Fibroblast of peridontal ligament (primary cell): ENCODE measurements around the gene PRDM10.
"Not testable (repeated sequence)": the region's sequence is repeated elsewhere in the genome, so short reads cannot be mapped to it uniquely, and the experiment has no call there.

ENCODE experiments used
- DNase-seq: peaks from one replicate; pipeline ENCODE4 v3.0.0-alpha.2; 2010; ENCODE audit errors: extremely low read depth

The PRDM10 gene

DNA sequence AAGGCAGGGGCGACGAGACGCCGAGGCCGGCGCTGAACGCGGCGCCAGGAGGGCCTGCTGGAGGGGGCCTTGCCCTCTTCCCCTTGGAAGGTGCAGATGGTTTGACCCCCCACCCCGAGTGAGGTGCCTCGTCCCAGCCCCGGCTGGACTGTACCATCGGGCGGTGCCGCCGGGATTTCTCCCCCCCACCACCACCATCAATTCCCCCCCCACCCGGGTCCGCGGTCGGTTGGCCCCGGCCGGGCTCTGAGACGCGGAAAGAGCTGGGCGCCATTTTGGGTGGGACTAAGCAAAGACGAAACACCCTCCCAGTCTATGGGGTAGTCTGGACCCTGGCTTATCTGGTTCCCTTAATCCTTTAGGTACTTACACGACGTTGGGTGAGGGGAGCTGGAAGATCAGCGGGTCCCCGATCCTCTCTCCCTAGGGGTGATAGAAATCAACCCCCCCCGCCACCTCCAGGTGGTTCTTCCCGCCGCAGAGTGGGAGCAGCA is at the start of gene PRDM10:
PRDM10 (minus strand) TSS at position 484 of the 494 bp plus-strand sequence. CDS start 41,871 bp downstream, outside the sequence.
- peak; percentile 91 for DNase-seq

GRCh38 chr11:130051082-130051481 is 48.4 kb upstream of the PRDM10 start:
- peak; percentile 83 for DNase-seq

- DNase-seq: peak; percentile 73
These were observed 47.6 kb upstream of the PRDM10 start for GRCh38 chr11:130050257-130050656.

- peak; percentile 26 for DNase-seq
These were observed 46.7 kb upstream of the PRDM10 start for GRCh38 chr11:130049328-130049771.

- no peak for DNase-seq
These were observed 44.5 kb upstream of the PRDM10 start for GRCh38 chr11:130047141-130047540.

DNA sequence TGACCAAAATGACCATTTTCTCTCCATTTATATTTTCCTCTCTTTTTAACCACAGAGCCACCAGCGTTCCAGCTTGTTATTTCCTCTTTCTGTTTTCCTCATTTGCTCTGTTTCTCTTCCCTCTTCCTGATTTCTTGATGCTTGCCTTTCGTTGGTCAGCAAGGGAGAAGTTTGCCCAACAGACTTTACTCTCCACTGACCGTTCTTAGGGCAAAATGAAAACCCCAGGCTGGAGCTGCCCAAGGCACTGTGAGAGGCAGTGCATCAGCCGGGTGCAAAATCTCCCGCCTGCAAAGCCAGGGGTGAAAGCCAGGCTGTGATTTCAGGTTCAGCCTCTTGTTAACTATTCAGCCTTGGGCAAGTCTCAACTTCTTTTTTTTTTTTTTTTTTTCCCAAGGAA is 40.9 kb upstream of the PRDM10 start:
- no peak for DNase-seq

DNA sequence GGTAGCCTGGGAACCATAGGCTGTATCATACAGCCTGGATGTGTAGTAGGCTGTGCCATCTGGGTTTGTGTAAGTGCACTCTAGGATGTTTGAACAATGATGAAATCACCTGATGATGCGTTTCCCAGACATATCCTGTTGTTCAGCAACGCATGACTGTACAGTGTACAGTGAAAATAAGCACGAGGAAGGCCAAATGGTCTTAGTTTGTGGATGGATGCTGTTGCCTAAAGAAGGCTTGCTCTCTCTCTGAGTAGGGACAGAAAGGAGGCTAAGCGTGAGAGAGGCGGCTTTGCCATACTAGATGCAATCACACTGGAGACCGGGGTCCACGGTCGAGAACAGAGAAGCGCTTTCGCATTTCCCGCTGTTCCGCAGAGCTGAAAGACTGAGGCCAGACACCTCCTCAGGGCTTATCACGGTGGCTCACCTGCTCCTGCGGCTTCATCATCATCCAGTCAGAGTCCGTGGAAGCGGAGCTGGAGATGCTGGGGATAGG is 39.5 kb upstream of the PRDM10 start:
- DNase-seq: peak; percentile 92

- no peak for DNase-seq
These were observed 37.8 kb upstream of the PRDM10 start for GRCh38 chr11:130040281-130040940.

DNA sequence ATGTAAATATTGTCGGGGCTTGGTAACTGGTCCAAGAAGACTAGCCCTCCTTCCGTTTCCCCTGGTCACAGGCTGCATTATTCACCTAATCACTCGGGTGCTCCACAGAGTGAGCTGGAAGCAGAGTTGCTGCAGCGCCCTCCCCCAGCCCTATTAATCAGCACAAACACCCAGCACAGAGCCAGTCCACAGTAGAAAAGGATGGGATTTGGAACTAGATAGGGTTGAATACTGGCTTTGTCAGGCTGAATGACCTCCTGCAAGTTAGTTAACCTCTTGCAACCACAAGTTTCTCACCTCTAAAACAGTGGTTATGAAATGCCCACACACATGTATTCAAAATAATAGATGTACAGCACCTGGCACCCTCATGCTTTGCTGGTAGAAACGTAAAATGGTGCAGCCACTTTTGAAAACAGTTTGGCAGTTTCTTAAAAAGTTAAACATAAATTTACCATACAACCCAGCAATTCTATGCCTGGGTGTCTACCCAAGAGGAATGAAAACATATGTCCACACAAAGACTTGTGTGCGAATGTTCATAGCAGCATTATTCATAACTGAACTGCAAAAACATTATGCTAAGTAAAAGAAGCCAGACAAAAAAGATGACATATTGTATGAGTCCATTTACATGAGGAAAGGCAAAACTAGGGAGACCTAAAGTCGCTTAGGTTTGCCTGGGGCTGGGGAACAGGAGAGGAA is 35.4 kb upstream of the PRDM10 start:
- no peak for DNase-seq

GRCh38 chr11:130037058-130037457 is 34.4 kb upstream of the PRDM10 start:
- peak; percentile 76 for DNase-seq

- DNase-seq: no peak
These were observed 31.6 kb upstream of the PRDM10 start for GRCh38 chr11:130034236-130034635.

- DNase-seq: no peak
These were observed 30.3 kb upstream of the PRDM10 start for GRCh38 chr11:130032931-130033330.

DNA sequence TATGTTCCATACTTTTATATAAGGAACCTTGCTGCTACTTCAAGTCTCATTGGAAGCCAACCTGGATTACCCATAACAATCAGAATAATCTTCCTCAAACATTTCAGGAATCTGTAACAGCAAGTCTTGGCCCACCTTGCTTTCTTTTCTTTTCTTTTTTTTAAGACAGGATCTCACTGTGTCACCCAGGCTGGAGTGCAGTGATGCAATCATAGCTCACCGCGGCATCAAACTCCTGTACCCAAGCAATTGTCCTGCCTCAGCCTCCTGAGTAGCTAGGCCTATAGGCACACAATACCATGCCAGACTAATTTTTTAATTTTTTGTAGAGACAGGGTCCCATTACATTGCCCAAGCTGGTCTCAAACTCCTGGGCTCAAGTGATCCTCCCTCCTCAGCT is 29.3 kb upstream of the PRDM10 start:
- no peak for DNase-seq

DNA sequence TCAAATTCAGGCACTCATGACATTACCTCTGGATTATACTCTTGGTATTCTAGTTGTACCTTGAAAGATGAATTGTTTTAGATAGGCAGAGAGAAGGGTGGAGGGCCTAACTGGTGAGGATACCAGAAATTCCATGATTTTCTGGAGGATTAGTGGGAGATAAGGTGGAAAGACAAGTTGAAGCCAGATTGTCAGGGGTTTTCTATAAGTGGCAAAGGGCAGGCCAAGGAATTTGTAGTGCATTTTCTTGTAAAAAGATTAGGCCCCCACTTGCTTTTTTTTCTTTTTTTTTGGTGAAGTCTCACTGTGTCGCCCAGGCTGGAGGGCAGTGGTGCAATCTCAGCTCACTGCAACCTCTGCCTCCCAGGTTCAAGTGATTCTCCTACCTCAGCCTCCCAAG is 28.4 kb upstream of the PRDM10 start:
- no peak for DNase-seq

DNA sequence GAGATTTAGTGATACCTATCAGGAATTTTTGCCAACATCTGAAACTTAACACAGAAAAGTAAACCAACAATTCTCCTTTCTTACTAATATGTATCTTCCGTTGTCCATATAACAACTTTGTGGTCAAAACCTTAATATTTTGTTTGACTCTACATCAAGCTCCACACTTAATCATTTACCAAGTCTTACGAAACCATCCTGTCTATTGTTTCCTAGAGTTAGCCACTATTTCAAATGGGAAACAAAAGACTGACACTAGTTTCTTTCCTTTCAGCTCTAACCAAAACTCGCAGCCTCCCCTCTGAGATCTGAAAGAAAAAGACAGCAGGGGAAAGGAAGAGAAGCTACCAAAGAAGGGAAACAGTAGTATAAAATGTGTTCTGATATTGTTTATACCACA is 26.5 kb upstream of the PRDM10 start:
- no peak for DNase-seq

DNA sequence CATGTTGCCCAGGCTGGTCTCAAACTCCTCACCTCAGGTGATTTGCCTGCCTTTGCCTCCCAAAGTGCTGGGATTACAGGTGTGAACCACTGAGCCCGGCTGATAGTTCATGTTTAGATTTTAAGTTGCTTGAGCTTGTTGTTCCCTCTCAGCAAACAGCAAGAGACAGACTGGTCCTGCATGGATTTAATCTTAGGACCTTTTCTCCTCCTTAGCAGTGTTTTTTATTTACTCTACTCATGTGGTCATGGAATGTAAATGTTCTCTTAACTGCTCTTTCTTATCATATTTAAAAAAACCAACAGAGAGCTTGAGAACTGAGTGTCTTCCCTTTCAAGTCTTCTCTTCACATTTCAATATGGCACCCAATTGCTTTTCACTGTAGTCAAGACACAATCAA is 22.7 kb upstream of the PRDM10 start:
- DNase-seq: no peak

GRCh38 chr11:130024361-130024760 is 21.7 kb upstream of the PRDM10 start:
- no peak for DNase-seq

- DNase-seq: peak; percentile 74
These were observed 20.6 kb upstream of the PRDM10 start for GRCh38 chr11:130023204-130023603.

- no peak for DNase-seq
These were observed 20.2 kb upstream of the PRDM10 start for GRCh38 chr11:130022799-130023198.

GRCh38 chr11:130021606-130022005 is 19.0 kb upstream of the PRDM10 start:
- not testable (repeated sequence) for DNase-seq

DNA sequence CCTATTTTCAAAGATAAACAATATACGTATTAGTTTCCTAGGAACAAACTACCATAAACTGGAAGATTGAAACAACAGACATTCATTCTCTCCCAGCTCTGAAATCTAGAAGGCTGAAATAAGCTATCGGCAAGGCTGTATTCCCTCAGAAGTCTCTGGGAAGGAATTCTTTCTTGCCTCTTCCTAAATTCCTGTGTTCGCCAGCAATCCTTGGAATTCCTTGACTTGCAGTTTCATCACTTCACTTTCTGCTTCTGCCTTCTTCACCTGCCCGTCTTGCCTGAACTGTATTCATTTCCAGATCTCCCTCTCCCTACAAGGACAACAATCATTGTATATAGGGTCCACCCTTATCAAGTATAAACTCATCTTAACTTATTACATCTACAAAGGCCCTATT is 17.7 kb upstream of the PRDM10 start:
- peak; percentile 43 for DNase-seq

DNA sequence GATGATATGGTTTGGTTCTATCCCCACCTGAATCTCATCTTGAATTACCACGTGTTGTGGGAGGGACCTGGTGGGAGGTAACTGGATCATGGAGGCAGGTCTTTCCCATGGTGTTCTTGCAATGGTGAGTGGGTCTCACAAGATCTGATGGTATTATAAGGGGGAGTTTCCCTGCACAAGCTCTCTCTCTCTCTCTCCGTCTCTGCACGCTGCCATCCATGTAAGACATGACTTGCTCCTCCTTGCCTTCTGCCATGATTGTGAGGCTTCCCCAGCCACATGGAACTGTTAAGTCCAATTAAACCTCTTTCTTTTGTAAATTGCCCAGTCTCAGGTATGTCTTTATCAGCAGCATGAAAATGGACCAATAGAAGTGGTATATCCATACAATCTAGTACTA is 13.2 kb upstream of the PRDM10 start:
- not testable (repeated sequence) for DNase-seq

DNA sequence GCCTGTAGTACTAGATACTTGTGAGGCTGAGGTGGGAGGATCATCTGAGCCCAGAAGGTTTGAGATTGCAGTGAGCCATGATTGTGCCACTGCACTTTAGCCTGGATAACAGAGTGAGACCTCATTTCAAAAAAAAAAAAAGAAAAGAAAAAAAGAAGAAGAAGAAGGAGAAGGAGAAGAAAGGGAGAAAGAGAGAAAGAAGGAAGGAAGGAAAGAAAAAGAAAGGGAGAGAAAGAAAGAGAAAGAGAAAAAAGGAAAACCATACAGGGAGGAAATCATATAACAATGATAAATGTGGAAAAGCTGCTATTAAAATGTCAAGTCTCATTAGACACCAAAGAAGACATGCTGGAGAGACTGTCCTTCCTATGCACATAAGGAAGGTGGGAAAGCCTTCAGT is 5.7 kb upstream of the PRDM10 start:
- DNase-seq: no peak
